K562 (cell line): ENCODE measurements around the gene AGPAT3. TPM values are rescaled to one million over a fixed set of nuclear protein-coding genes. Genes with fewer than 3 reads are reported as not detected.
A peak's percentile ranks its signal among the peaks of the same experiment; 100 is the strongest.
"Not testable (repeated sequence)": the region's sequence is repeated elsewhere in the genome, so short reads cannot be mapped to it uniquely, and the experiment has no call there.

Source experiments
- EP400 ChIP-seq: fragments of 450-650 bp; IDR thresholded peaks from 2 replicates; pipeline ENCODE4 v1.6.1; 2017; ENCODE audit warnings: antibody characterized with exemption, mild to moderate bottlenecking, moderate library complexity
- KDM1A ChIP-seq, 2 experiments: fragments of 450-650 bp; IDR thresholded peaks; 2 replicates each; pipeline ENCODE4 v1.6.1; 2016; ENCODE audit warnings: mild to moderate bottlenecking in 2 of 2
- NFIC ChIP-seq: fragments of 450-650 bp; IDR thresholded peaks from 2 replicates; pipeline ENCODE4 v1.6.1; 2017; ENCODE audit warnings: mild to moderate bottlenecking, inconsistent platforms
- NKRF ChIP-seq: fragments of 450-650 bp; IDR thresholded peaks from 2 replicates; pipeline ENCODE4 v1.6.1; 2016; ENCODE audit warnings: borderline replicate concordance
- RAD21 ChIP-seq, 2 experiments: fragments of 250-450 bp in 1 of 2; fragments of 450-650 bp in 1 of 2; sonication (Bioruptor Pico) in 1 of 2; formaldehyde crosslinking in 1 of 2; IDR thresholded peaks in 1 of 2; conservative IDR thresholded peaks in 1 of 2; 2 replicates each; pipeline versions ENCODE4 v1.4.0 to v1.8.0; 2020 to 2022; ENCODE audit warnings: mild to moderate bottlenecking in 2 of 2, moderate library complexity in 1 of 2
- SMARCE1 ChIP-seq: fragments of 450-650 bp; IDR thresholded peaks from 2 replicates; pipeline ENCODE4 v1.7.1; 2016; ENCODE audit warnings: mild to moderate bottlenecking
- TRIM24 ChIP-seq, 2 experiments: fragments of 450-650 bp; IDR thresholded peaks; 2 replicates each; pipeline ENCODE4 v1.6.1; 2016
- polyA plus RNA-seq, 8 experiments: library from polyadenylated mRNA; depleted of rRNA in 4 of 8; stranded (reverse) in 5 of 8; unstranded in 3 of 8; fragments of >200 nt; fragmentation: Nextera tagmentation in 2 of 8; fragmentation: Illumina TruSeq in 1 of 8; extraction: Ambion mirVana in 2 of 8; extraction: Trizol in 1 of 8; gene quantifications; 2 replicates each; pipeline versions ENCODE4 v1.2.1 to v1.2.3, GENCODE V29; 2011 to 2014; ENCODE audit warnings: inconsistent platforms in 1 of 8, missing spikeins in 1 of 8
- total RNA-seq, 7 experiments: library from RNA; depleted of rRNA in 6 of 7; stranded (reverse); fragments of >200 nt in 6 of 7; fragmentation: Illumina TruSeq in 2 of 7; extraction: Trizol in 2 of 7; gene quantifications; 2 replicates each; pipeline versions ENCODE4 v1.2.1 to v1.2.3, GENCODE V29; 2011 to 2021; ENCODE audit warnings: low replicate concordance in 1 of 7
- TF ChIP-seq, protein P1 (sequence below), 2 experiments: fragments of 450-650 bp in 1 of 2; sonication (generic) in 1 of 2; formaldehyde crosslinking in 1 of 2; IDR thresholded peaks; 2 replicates each; pipeline versions ENCODE4 v1.7.1 to v1.9.0; 2016 to 2022; ENCODE audit warnings: inconsistent platforms in 1 of 2, mild to moderate bottlenecking in 1 of 2, missing genetic modification reagents in 1 of 2

The AGPAT3 gene
- total and polyA plus RNA-seq, 9 of the 15 experiments (the other 6 are each of a cell fraction or from before 2014, with no cell fraction given) = 1.5 to 88.4 (median 35.7) TPM

GRCh38 chr21:43896696-43897299, 31.8 kb downstream of the AGPAT3 start (continued):
- TF ChIP-seq, protein P1, sequence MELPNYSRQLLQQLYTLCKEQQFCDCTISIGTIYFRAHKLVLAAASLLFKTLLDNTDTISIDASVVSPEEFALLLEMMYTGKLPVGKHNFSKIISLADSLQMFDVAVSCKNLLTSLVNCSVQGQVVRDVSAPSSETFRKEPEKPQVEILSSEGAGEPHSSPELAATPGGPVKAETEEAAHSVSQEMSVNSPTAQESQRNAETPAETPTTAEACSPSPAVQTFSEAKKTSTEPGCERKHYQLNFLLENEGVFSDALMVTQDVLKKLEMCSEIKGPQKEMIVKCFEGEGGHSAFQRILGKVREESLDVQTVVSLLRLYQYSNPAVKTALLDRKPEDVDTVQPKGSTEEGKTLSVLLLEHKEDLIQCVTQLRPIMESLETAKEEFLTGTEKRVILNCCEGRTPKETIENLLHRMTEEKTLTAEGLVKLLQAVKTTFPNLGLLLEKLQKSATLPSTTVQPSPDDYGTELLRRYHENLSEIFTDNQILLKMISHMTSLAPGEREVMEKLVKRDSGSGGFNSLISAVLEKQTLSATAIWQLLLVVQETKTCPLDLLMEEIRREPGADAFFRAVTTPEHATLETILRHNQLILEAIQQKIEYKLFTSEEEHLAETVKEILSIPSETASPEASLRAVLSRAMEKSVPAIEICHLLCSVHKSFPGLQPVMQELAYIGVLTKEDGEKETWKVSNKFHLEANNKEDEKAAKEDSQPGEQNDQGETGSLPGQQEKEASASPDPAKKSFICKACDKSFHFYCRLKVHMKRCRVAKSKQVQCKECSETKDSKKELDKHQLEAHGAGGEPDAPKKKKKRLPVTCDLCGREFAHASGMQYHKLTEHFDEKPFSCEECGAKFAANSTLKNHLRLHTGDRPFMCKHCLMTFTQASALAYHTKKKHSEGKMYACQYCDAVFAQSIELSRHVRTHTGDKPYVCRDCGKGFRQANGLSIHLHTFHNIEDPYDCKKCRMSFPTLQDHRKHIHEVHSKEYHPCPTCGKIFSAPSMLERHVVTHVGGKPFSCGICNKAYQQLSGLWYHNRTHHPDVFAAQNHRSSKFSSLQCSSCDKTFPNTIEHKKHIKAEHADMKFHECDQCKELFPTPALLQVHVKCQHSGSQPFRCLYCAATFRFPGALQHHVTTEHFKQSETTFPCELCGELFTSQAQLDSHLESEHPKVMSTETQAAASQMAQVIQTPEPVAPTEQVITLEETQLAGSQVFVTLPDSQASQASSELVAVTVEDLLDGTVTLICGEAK (IDR thresholded peaks at IDR 0.05) = peak; percentile 63
- TF ChIP-seq, protein P1 (CRISPR knock-in tag; IDR thresholded peaks at IDR 0.05) = not testable (repeated sequence)
- TF ChIP-seq KDM1A (IDR thresholded peaks at IDR 0.05) (0 out of 4 replicates have a peak, but pooled peaks of 1 of the 2 experiments have one; percentile 16), TRIM24 (IDR thresholded peaks at IDR 0.05) (peak in 1 of 2 experiments; percentile 30; a peak in 1 of 4 replicates), NFIC (0 out of 2 replicates have a peak, but pooled peaks have one; percentile 1), EP400 (peak; percentile 60; the same call in 1 of the 2 replicates), NKRF (peak; percentile 35; the same call in 1 of the 2 replicates), RAD21 (CRISPR knock-in tag; conservative IDR thresholded peaks at IDR 0.05 in 1 of 2, IDR thresholded peaks at IDR 0.05 in 1 of 2) (peak; percentile 9 to 52; a peak in 2 of 4 replicates), SMARCE1 (0 out of 2 replicates have a peak, but pooled peaks have one; percentile 43)
